ENCODE data around the gene IDUA.

GRCh38 chr4:1035510-1035909, 48.7 kb downstream of the IDUA start:
- TF ChIP-seq CTCF (IDR thresholded peaks at IDR 0.05) (no peak), POLR2A (IDR thresholded peaks at IDR 0.05) (no peak), POLR2AphosphoS5 (IDR thresholded peaks at IDR 0.05) (no peak), EP300 (IDR thresholded peaks at IDR 0.05) (no peak)
